ENCODE measurements around the gene EGFLAM. TPM values are rescaled to one million over a fixed set of nuclear protein-coding genes. Genes with fewer than 3 reads are reported as not detected.
"Not testable (repeated sequence)": the region's sequence is repeated elsewhere in the genome, so short reads cannot be mapped to it uniquely, and the experiment has no call there.

The EGFLAM gene
- total RNA-seq, 4 donors from 2014 or later, result 15.0 to 103 (median 62.5) TPM

- DNase-seq (ENCODE audit: low spot score) (no peak), ATAC-seq (ENCODE audit: low FRiP score) (no peak)
- TF ChIP-seq CTCF (IDR thresholded peaks at IDR 0.05), result no peak
Measured at GRCh38 chr5:38319491-38319890, 61.1 kb downstream of the EGFLAM start.

- DNase-seq (ENCODE audit: low spot score), result no peak
- ATAC-seq (ENCODE audit: low FRiP score), result no peak
- no peak for TF ChIP-seq CTCF (IDR thresholded peaks at IDR 0.05)
Measured at GRCh38 chr5:38321978-38322377, 63.6 kb downstream of the EGFLAM start.

- no peak for TF ChIP-seq CTCF (IDR thresholded peaks at IDR 0.05)
- DNase-seq (ENCODE audit: low spot score), result no peak
- peak; percentile 51 for ATAC-seq (ENCODE audit: low FRiP score)
Measured at GRCh38 chr5:38323645-38324295, 65.4 kb downstream of the EGFLAM start.

- no peak for TF ChIP-seq CTCF (IDR thresholded peaks at IDR 0.05)
- DNase-seq (ENCODE audit: low spot score) (no peak), ATAC-seq (ENCODE audit: low FRiP score) (no peak)
Measured at GRCh38 chr5:38329132-38329715, 70.9 kb downstream of the EGFLAM start.

- DNase-seq (ENCODE audit: low spot score) (no peak), ATAC-seq (ENCODE audit: low FRiP score) (no peak)
- no peak for TF ChIP-seq CTCF (IDR thresholded peaks at IDR 0.05)
Measured at GRCh38 chr5:38330207-38330606, 71.8 kb downstream of the EGFLAM start.

- TF ChIP-seq CTCF (IDR thresholded peaks at IDR 0.05), result no peak
- DNase-seq (ENCODE audit: low spot score) (no peak), ATAC-seq (ENCODE audit: low FRiP score) (no peak)
Measured at GRCh38 chr5:38331831-38332230, 73.5 kb downstream of the EGFLAM start.

- not testable (repeated sequence) for DNase-seq (ENCODE audit: low spot score); ATAC-seq (ENCODE audit: low FRiP score)
Measured at GRCh38 chr5:38333181-38333580, 74.8 kb downstream of the EGFLAM start.
